Progenitor cell of endocrine pancreas (in vitro differentiated cells): ENCODE results near the gene CNOT2. TPM values are rescaled to one million over a fixed set of nuclear protein-coding genes. Genes with fewer than 3 reads are reported as not detected.
A peak's percentile ranks its signal among the peaks of the same experiment; 100 is the strongest.
"Not testable (repeated sequence)": the region's sequence is repeated elsewhere in the genome, so short reads cannot be mapped to it uniquely, and the experiment has no call there.

Experiments used
- DNase-seq: peaks from one replicate; pipeline ENCODE4 v3.0.0; 2021; ENCODE audit warnings: low spot score; ENCODE audit not compliant: unreplicated experiment
- H3K27ac Mint-ChIP-seq: 2 replicates; pipeline ENCODE4 v1.8.0; 2021; ENCODE audit warnings: mild to moderate bottlenecking, moderate library complexity, mixed read lengths
- H3K27me3 Mint-ChIP-seq: 2 replicates; pipeline ENCODE4 v1.8.0; 2021; ENCODE audit warnings: mixed read lengths
- H3K36me3 Mint-ChIP-seq: 2 replicates; pipeline ENCODE4 v1.8.0; 2022; ENCODE audit warnings: mixed read lengths; ENCODE audit not compliant: insufficient read depth
- H3K4me1 Mint-ChIP-seq: 2 replicates; pipeline ENCODE4 v1.8.0; 2021; ENCODE audit warnings: low read depth, mixed read lengths
- H3K4me3 Mint-ChIP-seq: 2 replicates; pipeline ENCODE4 v1.8.0; 2021; ENCODE audit warnings: low read depth, mild to moderate bottlenecking, moderate library complexity, mixed read lengths
- H3K9me3 Mint-ChIP-seq: 2 replicates; pipeline ENCODE4 v1.8.0; 2021; ENCODE audit warnings: low read depth, mixed read lengths
- total RNA-seq: library from RNA; stranded (reverse); gene quantifications from 2 replicates; pipeline ENCODE4 v1.2.1, GENCODE V29; 2021
- TF ChIP-seq, protein P1 (sequence below): fragments of 200-600 bp; sonication (generic); IDR thresholded peaks from one replicate; pipeline ENCODE4 v1.5.0; 2021; ENCODE audit warnings: antibody characterized with exemption, mild to moderate bottlenecking; ENCODE audit not compliant: unreplicated experiment

Gene CNOT2
- total RNA-seq, 1 donor from 2014 or later = 128 TPM

DNA sequence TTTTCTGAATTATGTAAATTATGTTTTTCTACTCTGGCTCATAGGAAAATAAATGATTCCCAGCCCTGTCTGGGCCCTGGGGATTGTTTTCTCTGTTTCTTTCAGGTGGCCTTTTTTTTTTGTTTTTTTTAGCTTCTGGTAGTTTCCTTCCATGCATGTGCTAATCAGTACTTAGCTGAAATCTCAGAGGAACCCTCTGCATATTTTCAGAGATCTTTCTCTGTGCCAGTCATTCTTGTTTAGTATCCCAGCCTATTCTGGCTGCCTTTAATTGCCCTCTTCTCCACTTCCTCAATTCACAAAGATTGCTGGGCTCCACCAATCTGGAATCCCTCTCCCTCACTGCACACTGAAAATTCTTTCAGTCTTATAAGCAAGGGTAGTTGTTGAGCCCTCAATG, 46.9 kb downstream of the CNOT2 start:
- Mint-ChIP-seq H3K27me3 (no peaks in the 10 kb centered on the region), H3K9me3 (no peaks in the 10 kb centered on the region), H3K4me3 (no peak overlapping the region), H3K27ac (peak overlapping the region; percentile 19), H3K36me3 (peaks cover 31% of the 10 kb centered on the region), H3K4me1 (peaks cover 15% of the 10 kb centered on the region)
- DNase-seq = no peak
- TF ChIP-seq, protein P1, sequence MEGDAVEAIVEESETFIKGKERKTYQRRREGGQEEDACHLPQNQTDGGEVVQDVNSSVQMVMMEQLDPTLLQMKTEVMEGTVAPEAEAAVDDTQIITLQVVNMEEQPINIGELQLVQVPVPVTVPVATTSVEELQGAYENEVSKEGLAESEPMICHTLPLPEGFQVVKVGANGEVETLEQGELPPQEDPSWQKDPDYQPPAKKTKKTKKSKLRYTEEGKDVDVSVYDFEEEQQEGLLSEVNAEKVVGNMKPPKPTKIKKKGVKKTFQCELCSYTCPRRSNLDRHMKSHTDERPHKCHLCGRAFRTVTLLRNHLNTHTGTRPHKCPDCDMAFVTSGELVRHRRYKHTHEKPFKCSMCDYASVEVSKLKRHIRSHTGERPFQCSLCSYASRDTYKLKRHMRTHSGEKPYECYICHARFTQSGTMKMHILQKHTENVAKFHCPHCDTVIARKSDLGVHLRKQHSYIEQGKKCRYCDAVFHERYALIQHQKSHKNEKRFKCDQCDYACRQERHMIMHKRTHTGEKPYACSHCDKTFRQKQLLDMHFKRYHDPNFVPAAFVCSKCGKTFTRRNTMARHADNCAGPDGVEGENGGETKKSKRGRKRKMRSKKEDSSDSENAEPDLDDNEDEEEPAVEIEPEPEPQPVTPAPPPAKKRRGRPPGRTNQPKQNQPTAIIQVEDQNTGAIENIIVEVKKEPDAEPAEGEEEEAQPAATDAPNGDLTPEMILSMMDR = no peak

DNA sequence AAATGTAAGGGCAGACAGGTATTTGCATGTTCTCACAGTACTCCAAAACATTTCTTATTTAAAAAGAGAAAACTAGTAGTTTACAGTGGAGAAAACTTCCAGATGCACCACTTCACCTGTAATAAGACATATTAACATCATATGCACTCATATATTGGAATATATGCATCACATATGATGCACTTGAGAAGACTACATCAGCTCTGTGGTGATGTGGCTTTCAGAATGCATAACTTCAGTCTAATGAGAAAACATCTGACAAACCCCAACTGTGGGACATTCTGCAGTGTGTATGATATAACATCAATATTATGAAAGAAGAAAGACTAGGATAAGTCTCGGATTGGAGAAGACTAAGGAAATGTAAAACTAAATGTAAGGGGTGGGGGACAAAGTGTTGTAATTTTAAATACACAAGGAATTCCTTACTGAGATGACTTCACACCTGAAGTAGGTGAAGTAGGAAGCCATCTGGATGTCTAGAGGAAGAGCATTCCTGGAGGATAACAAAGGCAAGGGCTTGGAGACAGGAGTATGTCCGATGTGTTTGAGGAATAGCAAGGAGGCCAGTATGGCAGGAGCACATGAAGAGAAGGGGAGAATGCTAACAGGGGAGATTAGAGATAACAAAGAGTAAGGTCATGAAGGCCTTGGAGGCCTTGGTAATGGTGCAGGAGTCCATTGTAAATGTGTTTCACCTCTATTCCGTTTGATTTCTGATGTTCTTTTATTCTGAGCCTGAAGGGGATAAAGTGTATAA, 49.0 kb downstream of the CNOT2 start:
- Mint-ChIP-seq H3K9me3 (no peaks in the 10 kb centered on the region), H3K27ac (no peak overlapping the region), H3K36me3 (peaks cover 23% of the 10 kb centered on the region), H3K4me1 (peaks cover 16% of the 10 kb centered on the region), H3K4me3 (no peak overlapping the region), H3K27me3 (no peaks in the 10 kb centered on the region)
- DNase-seq = no peak
- TF ChIP-seq, protein P1 = no peak

GRCh38 chr12:70304684-70305555, 61.7 kb downstream of the CNOT2 start:
- not testable (repeated sequence) for DNase-seq, H3K4me1 Mint-ChIP-seq, H3K9me3 Mint-ChIP-seq, H3K27ac Mint-ChIP-seq, H3K4me3 Mint-ChIP-seq, H3K27me3 Mint-ChIP-seq
- H3K36me3 Mint-ChIP-seq = peaks cover 46% of the 10 kb centered on the region

DNA sequence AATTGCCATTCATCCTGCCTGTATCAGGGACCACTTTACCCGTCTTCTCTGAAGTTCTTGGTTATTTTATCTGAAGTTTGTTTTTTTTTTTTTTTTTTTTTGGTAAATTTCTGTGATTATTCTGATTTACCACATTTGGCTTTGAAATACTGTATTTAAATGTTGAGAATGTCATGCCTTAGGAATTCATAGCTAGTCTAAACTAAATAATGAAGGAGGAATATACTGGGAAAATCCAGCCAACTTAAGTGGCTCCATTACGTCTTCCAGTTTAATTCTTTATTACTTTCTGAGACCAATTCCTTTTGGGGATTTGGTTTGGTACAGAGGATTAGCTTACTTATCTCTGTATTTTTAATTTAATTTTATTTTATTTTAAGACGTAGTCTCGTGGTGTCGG, 62.6 kb downstream of the CNOT2 start:
- Mint-ChIP-seq H3K36me3 (peaks cover 44% of the 10 kb centered on the region), H3K27ac (no peak overlapping the region), H3K4me3 (no peak overlapping the region), H3K9me3 (peaks cover 8% of the 10 kb centered on the region), H3K4me1 (no peaks in the 10 kb centered on the region), H3K27me3 (no peaks in the 10 kb centered on the region)
- DNase-seq = no peak
- TF ChIP-seq, protein P1 = no peak

GRCh38 chr12:70306676-70307075, 63.4 kb downstream of the CNOT2 start:
- Mint-ChIP-seq H3K4me3 (no peak overlapping the region), H3K4me1 (no peaks in the 10 kb centered on the region), H3K27me3 (no peaks in the 10 kb centered on the region), H3K36me3 (peaks cover 36% of the 10 kb centered on the region), H3K9me3 (peaks cover 8% of the 10 kb centered on the region), H3K27ac (no peak overlapping the region)
- TF ChIP-seq, protein P1 = no peak
- no peak for DNase-seq
